ENCODE data around the gene CADM1.

DNA sequence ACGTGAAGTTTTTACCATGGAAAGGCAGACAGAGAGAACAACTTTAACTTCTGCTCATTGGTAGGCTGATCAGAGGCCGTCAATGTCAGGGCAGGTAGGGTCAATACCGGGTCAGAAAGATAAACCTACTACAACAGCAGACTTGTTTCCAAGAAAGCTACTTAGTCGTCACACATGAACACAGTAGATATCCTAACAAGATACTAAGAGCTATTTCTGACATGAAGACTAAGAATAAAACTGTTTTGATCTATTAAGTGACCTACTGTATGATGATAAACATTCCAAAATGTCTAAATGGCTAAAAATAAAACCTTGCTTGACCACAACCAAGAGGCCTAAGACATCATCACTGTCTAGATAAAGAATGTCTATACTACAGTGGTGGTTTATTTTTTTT, 231.3 kb downstream of the CADM1 start:
- no peak for TF ChIP-seq SUZ12 (IDR thresholded peaks at IDR 0.05; ENCODE audit: extremely low read depth, insufficient read depth, insufficient read length)
- TF ChIP-seq YY1 (IDR thresholded peaks at IDR 0.05; ENCODE audit: insufficient read depth, insufficient read length): no peak

Measured in NT2/D1 (cell line).